Measurements from ENCODE around the gene WNT3A.

- TF ChIP-seq EZH2 (IDR thresholded peaks at IDR 0.05) (no peak), POLR2AphosphoS5 (IDR thresholded peaks at IDR 0.05; ENCODE audit: borderline replicate concordance, low read depth, low read length) (no peak), FOXP2 (optimal IDR thresholded peaks at IDR 0.05; ENCODE audit: control extremely low read depth, extremely low read length, insufficient read depth) (no peak)
Measured at GRCh38 chr1:228088586-228089498, 82.0 kb downstream of the WNT3A start.
